AG08395 (cell line): ENCODE results near the gene RIMS3.
A peak's percentile ranks its signal among the peaks of the same experiment; 100 is the strongest.
"Not testable (repeated sequence)": the region's sequence is repeated elsewhere in the genome, so short reads cannot be mapped to it uniquely, and the experiment has no call there.

Experiments used
- DNase-seq: peaks from one replicate; pipeline ENCODE4 v3.0.0; 2012; ENCODE audit warnings: mixed read lengths, low spot score

RIMS3 gene

DNA sequence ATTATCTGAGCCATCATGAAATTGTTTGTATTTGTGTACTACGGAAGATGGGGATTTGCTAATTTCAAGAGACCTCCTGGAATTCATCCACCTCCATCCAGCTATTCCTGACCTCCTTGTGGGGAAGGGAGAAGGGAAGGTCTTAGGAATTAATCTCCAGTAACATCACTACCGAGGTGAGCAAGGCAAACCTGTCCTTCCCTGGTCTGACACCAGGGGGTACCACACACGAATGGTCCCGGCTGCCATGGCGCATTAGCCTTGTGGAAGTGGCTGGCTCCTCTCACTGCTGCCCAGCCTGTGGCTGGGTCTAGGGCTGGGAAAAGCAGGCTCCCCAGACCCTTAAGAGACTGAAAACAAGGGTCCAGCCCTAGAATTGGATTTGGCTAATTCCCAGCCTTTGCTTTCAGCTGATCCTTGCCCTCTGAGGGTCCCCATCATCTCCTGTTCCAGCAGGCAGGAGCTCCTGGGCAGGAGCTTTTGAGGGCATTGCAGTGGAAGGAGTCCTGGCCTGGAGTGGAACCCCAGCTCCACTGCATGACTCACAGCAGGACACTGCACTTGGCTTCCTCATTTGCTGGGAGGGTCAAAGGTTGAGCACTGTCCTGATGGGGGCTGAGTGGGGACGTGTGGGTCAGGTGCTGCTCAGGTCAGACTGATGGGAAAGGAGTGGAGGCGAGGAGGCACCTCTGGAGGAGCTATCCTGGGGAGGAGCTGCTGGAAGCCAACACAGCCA is 34.8 kb downstream of the RIMS3 start:
- peak; percentile 35 for DNase-seq

DNA sequence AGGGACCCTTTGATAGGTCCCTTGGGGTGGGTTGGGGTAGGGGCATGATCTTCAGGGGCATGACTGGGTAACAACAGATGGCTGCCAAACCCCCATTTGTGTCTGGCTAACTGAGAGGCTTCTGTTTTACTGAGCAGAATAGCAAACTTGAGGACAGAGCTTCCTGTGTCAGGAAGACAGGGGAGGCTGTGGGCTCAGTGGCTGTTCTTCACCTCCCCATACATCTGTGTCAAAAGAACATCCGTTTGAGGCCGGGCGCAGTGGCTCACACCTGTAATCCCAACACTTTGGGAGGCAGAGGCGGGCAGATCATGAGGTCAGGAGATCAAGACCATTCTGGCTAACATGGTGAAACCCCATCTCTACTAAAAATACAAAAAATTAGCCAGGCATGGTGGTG is 35.9 kb downstream of the RIMS3 start:
- not testable (repeated sequence) for DNase-seq

DNA sequence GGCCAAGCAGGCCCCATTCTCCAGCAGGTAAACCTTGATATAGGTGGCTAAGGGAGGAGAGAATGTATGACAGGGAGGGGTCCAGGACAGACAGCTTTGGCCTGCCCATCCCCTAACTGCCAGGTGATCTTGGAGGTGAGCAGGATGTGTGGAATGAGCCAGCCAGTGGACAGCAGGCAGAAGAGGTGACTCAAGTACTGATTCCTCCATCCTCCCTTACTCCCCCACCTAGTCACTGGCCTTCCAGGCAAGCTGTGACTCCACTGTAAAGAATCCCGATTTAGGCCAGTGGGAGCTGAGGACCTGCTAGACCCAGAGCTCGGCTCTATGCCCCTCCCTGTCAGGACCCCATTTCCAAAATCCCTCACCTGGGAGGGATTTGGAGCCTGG is 36.6 kb downstream of the RIMS3 start:
- no peak for DNase-seq

DNA sequence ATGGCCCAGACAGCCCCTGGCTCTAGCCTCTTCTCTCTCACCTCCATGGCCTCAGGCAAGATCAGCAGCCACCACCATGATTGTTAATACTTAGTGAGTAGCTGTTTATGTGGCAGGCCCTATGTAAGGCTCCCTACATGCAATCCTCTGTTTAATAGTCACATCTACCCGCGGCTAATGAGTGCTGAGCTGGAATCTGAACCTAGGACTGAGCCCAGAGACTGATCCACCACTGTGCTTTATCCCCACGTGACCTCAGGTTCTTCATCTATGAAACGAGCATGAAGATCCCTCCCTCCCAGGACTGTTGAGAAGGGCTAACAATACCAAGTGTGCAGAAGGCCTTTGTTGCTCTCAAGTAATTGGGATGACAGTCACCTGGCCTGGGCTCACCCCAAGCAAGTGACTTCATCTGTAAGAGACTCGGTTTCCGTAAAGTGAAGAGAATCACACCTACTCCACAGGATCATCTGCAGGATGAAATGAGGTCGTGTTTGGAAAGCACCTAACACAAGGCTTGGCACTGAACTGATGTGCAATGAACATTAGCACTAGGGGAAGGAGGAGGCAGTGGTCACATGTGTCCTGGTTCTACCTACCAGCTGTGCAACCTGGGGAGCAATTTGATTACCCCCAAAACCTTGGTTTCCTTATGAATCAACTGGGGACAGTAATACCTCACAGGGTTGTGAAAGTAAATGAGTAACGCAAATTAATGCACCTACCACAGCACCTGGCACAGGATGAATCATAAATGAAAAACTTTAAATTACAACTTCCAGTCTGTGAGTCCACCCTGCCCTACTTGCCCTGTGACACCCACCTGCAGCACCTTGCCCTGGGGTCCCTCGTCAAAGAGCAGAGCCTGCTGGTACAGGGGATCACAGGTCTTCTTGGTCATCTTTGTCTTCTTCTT is 37.2 kb downstream of the RIMS3 start:
- DNase-seq, result no peak

DNA sequence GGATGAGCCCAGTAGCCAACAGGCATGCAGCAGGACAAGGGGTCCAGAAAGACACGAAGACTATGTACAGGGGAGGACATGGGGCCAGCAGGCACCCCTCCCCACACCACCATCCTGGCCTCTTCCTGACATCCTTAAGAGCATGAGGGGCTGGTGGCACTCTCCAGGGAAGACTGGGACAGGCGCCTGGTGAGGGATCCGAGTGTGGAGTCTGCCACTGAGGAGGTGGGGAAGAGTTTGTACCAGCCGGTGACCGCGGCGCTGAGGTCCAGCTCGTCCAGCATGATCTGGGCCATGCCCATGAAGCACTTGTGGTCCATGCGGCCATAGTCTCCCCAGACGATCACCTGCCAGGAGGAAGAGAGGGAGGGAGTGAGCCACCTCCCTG is 39.1 kb downstream of the RIMS3 start:
- DNase-seq, result no peak

DNA sequence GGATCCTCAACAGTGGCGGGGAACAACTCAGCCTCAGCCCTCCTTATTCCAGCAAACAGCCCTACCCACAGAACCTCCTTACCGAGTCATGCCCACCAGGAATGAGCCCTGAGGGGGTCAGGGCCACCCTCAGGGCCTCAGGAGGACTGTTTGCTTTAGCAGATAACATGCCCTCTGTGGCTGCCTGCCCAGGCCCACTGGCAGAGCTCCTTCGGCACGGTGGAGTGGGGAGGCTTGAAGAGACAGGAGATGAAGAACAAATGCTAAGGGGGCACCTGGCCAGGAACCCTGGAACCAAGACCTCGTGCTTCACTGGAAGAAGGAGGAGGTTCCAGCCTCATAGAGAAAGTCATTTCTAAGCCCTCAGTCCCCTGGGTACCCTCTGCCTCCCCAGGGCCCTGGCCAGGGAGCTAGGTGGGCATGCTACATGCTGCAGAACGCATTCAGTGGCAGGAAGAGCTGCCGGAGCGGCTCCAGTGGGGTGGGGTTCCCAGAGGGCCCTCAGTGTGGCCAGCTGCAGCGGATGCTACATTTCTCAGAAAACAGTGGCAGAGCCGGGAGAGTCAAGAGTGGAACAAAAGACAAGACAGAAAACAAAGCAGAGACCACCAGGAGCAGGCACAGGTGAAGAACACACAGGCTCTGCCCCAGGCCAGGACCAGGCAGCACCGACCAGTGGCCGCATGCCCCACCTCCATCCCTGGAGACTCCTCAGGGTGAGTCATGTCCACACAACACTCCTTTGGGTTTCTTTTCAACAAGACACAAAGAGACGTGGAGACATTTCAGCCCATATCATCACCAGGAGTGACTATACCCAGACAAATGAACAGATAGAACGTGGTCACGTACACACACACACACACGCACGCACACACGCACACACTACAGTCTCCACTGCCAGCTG is 39.8 kb downstream of the RIMS3 start:
- peak; percentile 32 for DNase-seq

DNA sequence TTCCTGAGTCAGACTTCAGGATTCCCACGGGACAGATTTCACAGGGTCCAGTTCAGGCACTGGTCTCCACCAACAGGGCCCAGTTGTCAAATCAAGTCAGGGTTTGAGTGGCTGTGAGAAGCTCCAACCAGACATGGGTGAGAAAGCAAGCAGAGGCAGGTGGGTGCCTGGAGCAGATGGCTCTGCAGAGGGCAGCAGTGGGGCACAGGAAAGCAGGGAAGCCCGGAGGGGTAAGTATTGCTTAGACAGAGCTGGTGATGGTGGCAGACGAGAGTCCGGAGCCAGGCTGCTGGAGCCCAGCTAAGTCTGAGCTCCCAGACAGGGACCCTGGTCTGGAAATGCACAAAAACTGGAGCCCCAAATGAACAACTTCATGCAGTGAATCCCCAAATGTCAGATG is 40.4 kb downstream of the RIMS3 start:
- DNase-seq, result no peak

DNA sequence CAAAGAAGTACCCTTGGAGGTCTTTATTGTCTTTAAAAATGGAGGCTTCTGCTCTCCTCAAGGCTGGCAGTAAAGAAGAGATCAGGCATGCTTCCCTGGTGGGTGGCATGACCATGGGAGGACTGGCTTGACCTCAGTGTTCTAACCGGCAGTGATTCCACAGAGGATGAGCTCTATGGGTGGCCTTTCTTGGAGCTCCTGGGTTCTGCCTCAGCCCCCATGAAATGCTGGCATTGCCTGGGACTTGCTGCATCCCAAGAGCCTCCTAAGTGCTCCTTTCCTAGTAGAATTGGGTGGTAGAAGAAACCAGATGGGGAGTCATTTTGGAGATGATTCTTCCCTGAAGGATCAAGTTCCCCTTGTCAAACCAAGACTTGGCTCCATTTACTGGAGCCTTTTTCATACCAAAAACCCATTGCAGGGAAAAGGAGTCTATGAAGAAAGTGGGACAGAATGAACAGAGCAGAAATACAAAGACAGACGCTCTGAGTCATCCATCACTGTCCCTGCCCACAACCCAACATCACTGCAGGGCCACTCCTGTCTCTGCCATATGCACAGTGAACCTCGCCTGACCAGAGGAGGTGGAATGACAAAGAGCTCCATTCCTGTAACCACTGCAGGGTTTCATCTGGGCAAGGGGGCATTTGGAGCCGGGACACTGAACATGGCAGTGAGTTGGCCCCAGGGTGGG is 42.4 kb downstream of the RIMS3 start:
- DNase-seq, result no peak

DNA sequence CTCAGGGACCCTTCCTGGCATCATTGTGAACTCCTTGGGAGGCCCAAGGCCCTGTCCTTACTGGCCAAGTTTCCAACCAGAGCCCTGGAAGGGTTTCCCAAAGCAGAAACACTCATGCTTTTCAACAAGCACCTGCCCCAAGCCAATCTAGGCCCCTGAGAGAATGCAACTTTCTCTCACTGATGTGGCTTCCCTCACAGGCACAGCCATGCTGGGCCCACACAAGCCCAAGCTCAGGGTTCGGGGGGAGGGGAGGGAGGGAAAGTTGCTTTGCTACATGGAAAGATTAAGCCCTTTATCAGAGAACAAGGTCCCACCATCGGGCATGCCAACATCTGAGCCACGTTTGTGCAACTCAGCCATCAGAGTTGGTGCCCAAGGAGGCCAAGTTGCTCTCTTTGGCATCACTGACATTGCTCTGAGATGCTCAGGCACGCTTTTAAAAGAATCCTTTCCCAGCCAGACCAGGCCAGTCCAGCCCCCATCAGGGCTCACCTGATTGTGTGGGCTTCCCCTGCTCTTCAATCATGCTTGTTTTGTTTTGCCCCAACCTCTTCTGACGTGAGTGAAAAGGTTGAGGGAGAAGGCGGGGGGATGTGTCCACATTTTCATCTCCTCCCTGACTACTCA is 43.5 kb downstream of the RIMS3 start:
- no peak for DNase-seq

DNA sequence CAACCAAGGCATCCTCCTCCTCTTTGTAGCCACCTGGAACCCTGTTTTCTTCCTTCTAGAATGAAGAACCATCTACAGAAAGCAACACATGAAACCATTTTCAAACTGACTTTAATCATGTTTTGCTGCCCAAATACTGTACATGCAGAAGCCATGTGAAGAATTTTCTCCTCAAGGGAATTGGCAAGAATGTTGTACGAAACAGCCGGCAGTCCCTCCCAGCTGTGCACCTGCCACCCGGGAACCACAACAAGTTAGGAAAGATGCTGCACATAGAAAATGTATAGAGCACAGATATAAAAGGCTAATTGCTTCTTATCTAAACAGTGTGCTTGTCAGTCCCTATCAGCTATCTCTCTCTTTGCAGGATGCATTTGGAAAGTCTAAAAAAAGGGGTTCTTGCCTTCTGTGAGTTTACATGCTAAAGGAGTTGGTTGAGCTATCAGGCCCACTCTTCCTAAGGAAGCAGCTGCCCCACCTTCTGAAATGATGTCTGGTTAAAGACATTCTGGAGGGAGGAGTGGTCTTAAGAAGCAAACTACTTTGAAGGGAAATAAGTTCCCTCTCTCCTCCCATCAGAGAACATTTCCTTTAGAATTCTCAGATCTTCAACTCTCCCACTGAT is 44.8 kb downstream of the RIMS3 start:
- no peak for DNase-seq

DNA sequence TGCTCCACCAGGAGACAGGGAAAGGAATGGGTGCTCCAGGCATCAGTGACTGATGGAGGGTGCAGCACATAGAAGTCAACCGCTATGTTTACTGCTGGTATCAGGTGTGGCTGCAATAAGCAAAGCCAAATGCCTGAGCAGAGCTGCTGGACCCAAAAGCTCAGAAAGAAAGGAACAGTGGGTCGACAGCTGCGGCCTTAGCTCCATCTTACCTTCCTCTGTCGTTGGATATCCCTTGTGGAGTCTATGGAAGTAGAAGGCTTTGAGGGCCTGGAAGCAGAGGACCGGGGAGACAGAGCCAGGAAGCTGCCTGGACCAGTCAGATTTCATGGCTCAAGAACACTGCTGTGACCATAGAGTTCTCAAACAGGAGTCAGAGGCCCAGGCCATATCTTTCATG is 45.3 kb downstream of the RIMS3 start:
- no peak for DNase-seq

DNA sequence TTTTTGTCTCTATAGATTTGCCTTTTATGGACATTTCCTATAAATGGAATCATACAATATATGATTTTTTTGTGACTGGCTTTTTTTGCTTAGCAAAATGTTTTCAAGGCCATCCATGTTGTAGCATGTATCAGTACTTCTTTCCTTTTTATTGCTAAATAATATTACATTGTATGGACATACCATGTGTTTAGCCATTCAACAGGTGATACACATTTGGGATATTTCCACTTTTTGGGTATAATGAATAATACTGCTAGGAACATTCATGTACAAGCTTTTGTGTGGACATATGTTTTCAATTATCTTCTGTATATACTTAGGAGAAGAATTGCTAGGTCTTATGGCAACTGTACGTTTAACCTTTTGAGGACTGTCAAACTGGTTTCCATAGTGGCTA is 47.4 kb downstream of the RIMS3 start:
- DNase-seq, result no peak

DNA sequence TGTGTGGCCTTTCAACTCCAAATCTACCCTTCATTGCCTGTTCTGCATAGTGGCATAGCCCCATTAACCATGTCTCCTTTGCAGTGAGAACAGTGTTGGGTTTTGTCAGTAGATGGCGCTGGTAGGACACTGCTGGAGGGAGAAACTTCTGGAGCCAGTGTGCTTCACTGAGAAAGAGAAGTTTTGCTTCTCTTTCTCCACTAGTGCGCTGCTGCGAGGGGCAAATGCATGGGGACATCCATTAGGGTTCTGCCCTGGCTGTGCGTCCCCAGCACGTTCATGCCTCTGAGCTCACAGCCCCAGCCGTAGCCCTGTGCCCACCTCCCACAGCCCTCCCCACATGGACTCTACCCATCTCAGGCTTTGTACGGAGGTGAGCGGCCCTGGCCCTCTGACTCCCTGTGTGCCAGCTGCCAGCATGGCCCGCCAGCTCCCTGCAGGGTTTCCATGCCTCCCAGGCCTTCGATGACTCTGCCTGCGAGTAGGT is 53.1 kb downstream of the RIMS3 start:
- DNase-seq, result peak; percentile 82

DNA sequence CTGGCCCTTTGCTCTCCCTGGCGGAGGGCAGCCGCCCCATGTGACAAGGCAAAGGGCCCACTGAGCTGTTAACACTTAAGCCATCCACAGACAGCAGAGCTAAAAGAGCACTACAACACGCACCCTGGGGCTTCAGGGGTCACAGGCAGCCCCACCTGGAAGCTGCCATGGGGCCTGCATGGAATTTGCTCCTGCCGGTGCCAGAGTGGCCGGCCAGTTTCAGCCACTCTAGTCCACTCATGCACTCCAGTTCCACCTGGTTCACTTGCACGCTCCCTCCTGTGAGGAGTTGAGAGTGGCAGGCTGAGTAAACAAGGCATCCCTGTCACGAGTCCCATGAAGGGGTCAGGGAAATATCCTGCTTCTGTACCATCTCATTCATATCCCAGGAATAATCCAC is 55.3 kb downstream of the RIMS3 start:
- no peak for DNase-seq

DNA sequence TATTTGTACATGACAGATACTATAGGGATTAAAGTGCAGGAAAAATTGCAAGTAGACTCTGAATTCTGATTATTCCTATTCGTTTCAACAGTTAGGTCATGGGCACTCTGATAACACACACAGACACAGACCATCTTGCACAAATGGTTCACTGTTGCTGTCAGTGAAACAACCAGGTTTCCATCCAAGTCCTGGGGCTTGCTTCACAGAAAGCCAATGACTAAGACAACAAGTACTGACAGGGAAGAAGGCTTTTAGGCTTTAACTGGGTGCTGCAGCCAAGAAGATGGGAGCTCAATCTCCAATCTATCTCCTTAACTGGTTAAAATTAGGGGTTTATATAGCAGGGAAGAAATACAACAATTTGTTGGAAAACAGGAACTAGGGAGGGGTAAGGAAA is 57.6 kb downstream of the RIMS3 start:
- no peak for DNase-seq

DNA sequence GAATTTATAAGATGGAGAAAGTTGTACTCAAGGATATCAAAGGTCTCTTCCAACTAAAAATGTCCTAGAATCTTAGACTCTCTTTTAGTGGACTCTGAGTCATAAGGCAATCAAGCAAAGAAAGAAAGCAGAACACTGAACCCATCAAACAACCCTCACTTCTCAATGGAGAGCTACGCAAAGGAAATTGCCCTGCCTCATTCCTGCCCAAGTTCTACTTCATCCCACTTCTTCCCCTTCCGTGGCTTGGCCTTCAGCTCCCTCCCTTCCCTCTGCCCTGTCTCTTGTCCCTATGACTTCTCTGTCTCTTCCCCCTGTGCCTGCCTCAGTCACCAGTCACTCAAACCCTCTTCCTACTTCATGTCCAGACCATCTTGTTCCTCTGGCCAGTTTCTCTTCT is 58.5 kb downstream of the RIMS3 start:
- DNase-seq, result no peak

DNA sequence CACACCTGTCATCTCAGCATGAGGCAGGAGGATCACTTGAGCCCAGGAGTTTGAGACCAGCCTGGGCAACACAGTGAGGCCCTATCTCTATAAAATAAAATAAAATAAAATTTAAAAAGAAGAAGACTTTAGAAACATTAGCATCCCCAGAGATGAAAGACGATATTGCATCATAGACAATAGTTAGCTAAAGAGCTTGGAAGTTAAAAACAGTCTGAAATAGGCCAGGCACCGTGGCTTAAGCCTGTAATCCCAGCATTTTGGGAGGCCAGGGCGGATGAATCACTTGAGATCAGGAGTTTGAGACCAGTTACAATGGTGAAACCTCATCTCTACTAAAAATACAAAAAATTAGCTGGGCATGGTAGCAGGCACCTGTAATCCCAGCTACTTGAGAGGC is 59.3 kb downstream of the RIMS3 start:
- DNase-seq, result no peak

DNA sequence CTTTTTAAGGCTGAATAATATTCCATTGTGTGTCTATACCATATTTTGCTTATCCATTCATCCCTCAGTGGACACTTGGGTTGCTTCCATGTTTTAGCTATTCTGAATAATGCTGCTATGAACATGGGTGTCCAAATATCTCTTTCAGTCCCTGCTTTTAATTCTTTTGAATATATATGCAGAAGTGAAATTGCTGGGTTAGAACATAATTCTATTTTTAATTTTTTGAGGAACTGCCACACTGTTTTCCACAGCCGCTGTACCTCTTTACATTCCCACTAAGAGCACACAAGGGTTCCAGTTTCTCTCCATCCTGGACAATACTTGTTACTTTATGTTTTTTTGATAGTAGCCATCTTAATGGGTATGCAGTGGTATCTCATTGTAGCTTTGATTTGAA is 65.6 kb downstream of the RIMS3 start:
- no peak for DNase-seq

DNA sequence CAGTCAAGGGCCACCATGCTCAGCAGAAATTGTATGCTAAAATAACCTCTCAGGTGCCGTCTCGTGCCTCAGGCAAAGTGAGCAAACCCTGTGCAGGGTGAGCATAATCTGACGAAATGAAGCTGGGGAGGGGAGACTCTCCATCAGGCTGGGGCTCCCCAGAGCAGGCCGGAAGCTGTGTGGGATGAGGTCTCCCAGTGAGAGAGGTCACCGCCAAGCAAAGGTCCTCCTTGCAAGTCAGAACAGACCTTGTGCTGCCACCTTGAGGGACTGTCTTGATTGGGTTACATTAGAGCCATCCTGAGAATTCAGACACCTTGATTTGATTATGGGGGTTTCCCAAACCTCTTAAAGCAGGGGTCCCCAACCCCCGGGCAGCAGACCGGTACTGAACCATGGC is 69.9 kb downstream of the RIMS3 start:
- no peak for DNase-seq

DNA sequence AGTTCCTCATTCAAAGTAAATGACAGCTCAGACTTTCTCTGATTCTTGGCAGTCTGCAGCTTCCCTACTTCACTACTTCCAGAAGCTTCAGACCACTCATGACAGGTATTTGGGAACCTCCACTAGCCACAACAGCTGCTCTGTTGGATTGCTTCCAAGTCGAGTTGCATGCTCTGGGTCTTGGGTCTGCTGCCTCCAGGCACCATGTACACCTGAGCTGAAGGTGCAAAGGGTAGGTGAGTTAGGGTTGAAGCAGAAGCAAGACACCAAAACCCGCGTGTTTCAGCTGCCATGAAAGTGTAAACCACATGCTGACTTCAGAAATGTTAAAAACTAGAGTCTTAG is 71.3 kb downstream of the RIMS3 start:
- DNase-seq, result no peak
